ENCODE measurements around the gene PEF1. TPM values are rescaled to one million over a fixed set of nuclear protein-coding genes. Genes with fewer than 3 reads are reported as not detected.

Gene PEF1
- total RNA-seq, 1 experiment from 2014 or later = 40.3 TPM

DNA sequence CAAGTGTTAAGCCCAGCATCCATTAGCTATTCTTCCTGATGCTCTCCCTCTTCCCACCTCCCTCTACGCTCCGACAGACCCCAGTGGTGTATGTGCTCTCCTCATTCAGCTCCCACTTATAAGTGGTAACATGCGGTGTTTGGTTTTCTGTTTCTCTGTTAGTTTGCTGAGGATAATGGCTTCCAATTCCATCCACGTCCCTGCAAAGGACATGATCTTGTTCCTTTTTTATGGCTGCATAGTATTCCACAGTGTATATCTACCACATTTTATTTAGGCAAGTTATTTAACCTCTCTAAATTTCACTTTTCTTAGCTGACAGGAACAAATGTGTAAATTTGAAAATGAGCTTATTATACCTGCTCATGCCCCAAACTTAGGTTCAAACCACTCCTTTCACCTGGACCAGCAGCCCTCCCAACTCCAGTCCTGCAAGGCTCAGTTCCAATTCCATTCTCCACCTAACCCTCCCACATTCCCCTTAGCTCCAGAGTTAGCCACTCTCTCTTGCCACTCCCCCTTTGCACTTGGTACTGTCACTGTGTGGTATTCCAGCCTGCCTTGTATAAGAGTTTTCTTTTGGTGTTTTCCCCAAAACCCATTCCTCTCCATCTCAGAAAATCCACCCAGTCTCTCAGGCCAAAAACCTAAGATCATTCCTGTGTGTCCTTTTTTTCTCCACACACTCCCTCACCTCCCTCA, 1.7 kb upstream of the PEF1 start:
- H4K91ac ChIP-seq (ENCODE audit: insufficient read length, low read depth, low read length) = no peak overlapping the region
- H2BK12ac ChIP-seq (ENCODE audit: insufficient read length, low read depth, low read length) = no peak overlapping the region
- no peak overlapping the region for H2BK20ac ChIP-seq (ENCODE audit: low read depth, low read length, poor library complexity, severe bottlenecking)
- TF ChIP-seq, protein P1, sequence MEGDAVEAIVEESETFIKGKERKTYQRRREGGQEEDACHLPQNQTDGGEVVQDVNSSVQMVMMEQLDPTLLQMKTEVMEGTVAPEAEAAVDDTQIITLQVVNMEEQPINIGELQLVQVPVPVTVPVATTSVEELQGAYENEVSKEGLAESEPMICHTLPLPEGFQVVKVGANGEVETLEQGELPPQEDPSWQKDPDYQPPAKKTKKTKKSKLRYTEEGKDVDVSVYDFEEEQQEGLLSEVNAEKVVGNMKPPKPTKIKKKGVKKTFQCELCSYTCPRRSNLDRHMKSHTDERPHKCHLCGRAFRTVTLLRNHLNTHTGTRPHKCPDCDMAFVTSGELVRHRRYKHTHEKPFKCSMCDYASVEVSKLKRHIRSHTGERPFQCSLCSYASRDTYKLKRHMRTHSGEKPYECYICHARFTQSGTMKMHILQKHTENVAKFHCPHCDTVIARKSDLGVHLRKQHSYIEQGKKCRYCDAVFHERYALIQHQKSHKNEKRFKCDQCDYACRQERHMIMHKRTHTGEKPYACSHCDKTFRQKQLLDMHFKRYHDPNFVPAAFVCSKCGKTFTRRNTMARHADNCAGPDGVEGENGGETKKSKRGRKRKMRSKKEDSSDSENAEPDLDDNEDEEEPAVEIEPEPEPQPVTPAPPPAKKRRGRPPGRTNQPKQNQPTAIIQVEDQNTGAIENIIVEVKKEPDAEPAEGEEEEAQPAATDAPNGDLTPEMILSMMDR (conservative IDR thresholded peaks at IDR 0.05) = no peak
- Mint-ChIP-seq H3K27ac (no peak overlapping the region), H3K4me3 (peak overlapping the region; percentile 94 to 95; a peak in 2 of 5 replicates), H3K4me1 (peaks cover 14 to 20% of the 10 kb centered on the region in 2 experiments), H3K9me3 (no peaks in the 10 kb centered on the region), H3K27me3 (ENCODE audit: low read depth) (peaks cover 5% of the 10 kb centered on the region), H3K36me3 (ENCODE audit: insufficient read depth in 1 of 3, low read depth in 3 of 3) (no peaks in the 10 kb centered on the region)
- H3K23me2 ChIP-seq (ENCODE audit: insufficient read length, low read depth, low read length, poor library complexity, severe bottlenecking) = peaks cover 6% of the 10 kb centered on the region
- H3K27me3 ChIP-seq (ENCODE audit: insufficient read depth, low read length) = no peaks in the 10 kb centered on the region
- no peak overlapping the region for H3K27ac ChIP-seq (ENCODE audit: insufficient read length, low read depth, low read length)
- H3K4me1 ChIP-seq (ENCODE audit: insufficient read depth, low read length) = peaks cover 4% of the 10 kb centered on the region; the same call in 1 of the 2 replicates
- H2AK5ac ChIP-seq (ENCODE audit: insufficient read length, low read length) = no peak overlapping the region
- WGBS (ENCODE audit: extremely low coverage, insufficient read length, low lambda C conversion rate) = no CpG with 5 or more reads among the region's 4 CpGs
- H3K79me1 ChIP-seq (ENCODE audit: insufficient read depth, low read depth, low read length, poor library complexity, severe bottlenecking) = no peaks in the 10 kb centered on the region
- H3K4ac ChIP-seq (ENCODE audit: low read depth, low read length) = no peak overlapping the region
- no peak overlapping the region for H3K18ac ChIP-seq (ENCODE audit: insufficient read length, low read depth, low read length)
- H3K56ac ChIP-seq (ENCODE audit: insufficient read length, low read depth, low read length) = no peak overlapping the region
- no peak overlapping the region for H2BK15ac ChIP-seq (ENCODE audit: low read depth, low read length)
- H2BK5ac ChIP-seq (ENCODE audit: insufficient read length, low read length) = no peak overlapping the region
- H3K9me3 ChIP-seq (ENCODE audit: control insufficient read depth, low read depth, low read length) = no peaks in the 10 kb centered on the region
- H3K4me2 ChIP-seq (ENCODE audit: insufficient read depth, insufficient read length, low read length) = no peak overlapping the region
- no peak for DNase-seq
- H3K14ac ChIP-seq (ENCODE audit: insufficient read depth, low read length) = no peak overlapping the region
- no peak overlapping the region for H4K8ac ChIP-seq (replicated peaks; ENCODE audit: insufficient read length, low read depth, low read length)
- peaks cover 6% of the 10 kb centered on the region; the same call in 1 of the 2 replicates for H3K79me2 ChIP-seq (ENCODE audit: insufficient read depth, low read length)
- H3K9ac ChIP-seq (ENCODE audit: extremely low read depth, insufficient read length, low read length) = no peak overlapping the region
- no peak overlapping the region for H3T11ph ChIP-seq (ENCODE audit: low read length)
- no peak overlapping the region for H3K23ac ChIP-seq (ENCODE audit: insufficient read length, low read depth, low read length)
- no peaks in the 10 kb centered on the region for H4K20me1 ChIP-seq (ENCODE audit: control insufficient read depth, insufficient read depth, insufficient read length)
- H2BK120ac ChIP-seq (ENCODE audit: low read depth, low read length, poor library complexity, severe bottlenecking) = no peak overlapping the region
- H2AFZ ChIP-seq (ENCODE audit: low read length) = no peak overlapping the region
- H4K5ac ChIP-seq (ENCODE audit: insufficient read length, low read depth, low read length) = no peak overlapping the region
